ENCODE measurements around the gene NDUFS8.

The NDUFS8 gene

GRCh38 chr11:68016904-68017817 lies 13.3 kb upstream of the NDUFS8 start:
- no peak for DNase-seq

- no peak for DNase-seq
These were observed 12.3 kb upstream of the NDUFS8 start for GRCh38 chr11:68017980-68018729.

GRCh38 chr11:68018730-68019190 lies 11.7 kb upstream of the NDUFS8 start:
- no peak for DNase-seq

GRCh38 chr11:68019486-68019885 lies 11.0 kb upstream of the NDUFS8 start:
- DNase-seq: no peak

GRCh38 chr11:68020575-68020974 lies 9.9 kb upstream of the NDUFS8 start:
- DNase-seq: no peak

- no peak for DNase-seq
These were observed 9.2 kb upstream of the NDUFS8 start for GRCh38 chr11:68021167-68021787.

- no peak for DNase-seq
These were observed 8.0 kb upstream of the NDUFS8 start for GRCh38 chr11:68022531-68022930.

- no peak for DNase-seq
These were observed 6.0 kb upstream of the NDUFS8 start for GRCh38 chr11:68024508-68024907.

- DNase-seq: no peak
These were observed 5.4 kb upstream of the NDUFS8 start for GRCh38 chr11:68025047-68025446.

GRCh38 chr11:68026391-68027105 lies 3.9 kb upstream of the NDUFS8 start:
- DNase-seq: no peak

- no peak for DNase-seq
These were observed 2.8 kb upstream of the NDUFS8 start for GRCh38 chr11:68027667-68028066.

- no peak for DNase-seq
These were observed 1.5 kb upstream of the NDUFS8 start for GRCh38 chr11:68028802-68029545.

GRCh38 chr11:68031144-68031464 lies 623 bp downstream of the NDUFS8 start:
- DNase-seq: no peak

- DNase-seq: no peak
These were observed 1.5 kb downstream of the NDUFS8 start for GRCh38 chr11:68032003-68032402.

GRCh38 chr11:68032997-68033707 lies 2.7 kb downstream of the NDUFS8 start:
- no peak for DNase-seq

- no peak for DNase-seq
These were observed 3.2 kb downstream of the NDUFS8 start for GRCh38 chr11:68033708-68034045.

- DNase-seq: no peak
These were observed 4.9 kb downstream of the NDUFS8 start for GRCh38 chr11:68035266-68035876.

GRCh38 chr11:68036141-68036716 lies 5.7 kb downstream of the NDUFS8 start:
- no peak for DNase-seq

GRCh38 chr11:68036717-68037239 lies 6.3 kb downstream of the NDUFS8 start:
- DNase-seq: no peak

- no peak for DNase-seq
These were observed 7.1 kb downstream of the NDUFS8 start for GRCh38 chr11:68037411-68038225.
